ENCODE measurements around the gene OSBP. TPM values are rescaled to one million over a fixed set of nuclear protein-coding genes. Genes with fewer than 3 reads are reported as not detected.
"Not testable (repeated sequence)": the region's sequence is repeated elsewhere in the genome, so short reads cannot be mapped to it uniquely, and the experiment has no call there.

The OSBP gene
- total RNA-seq, 1 donor from 2014 or later, result 16.7 TPM

- TF ChIP-seq CTCF (IDR thresholded peaks at IDR 0.05), result no peak
- peak overlapping the region; percentile 2 to 89 for H3K27ac ChIP-seq
- intact Hi-C loops (cut with DNase I), result loop anchor here (5.0 to 10.0 kb wide), 4 partner anchors 64 to 1602 kb away; partner anchors contain the start of genes FAM111A, LPXN, OSBP and ZFP91
- H3K4me3 ChIP-seq, result no peak overlapping the region
- no peaks in the 10 kb centered on the region for H3K36me3 ChIP-seq
- no peaks in the 10 kb centered on the region for H3K27me3 ChIP-seq
- no peaks in the 10 kb centered on the region for H3K9me3 ChIP-seq
- H3K4me1 ChIP-seq, result peaks cover 3 to 4% of the 10 kb centered on the region in 2 donors
- no peak for DNase-seq (ENCODE audit: low spot score in 2 of 2)
Observed at GRCh38 chr11:59552844-59553243, 62.7 kb downstream of the OSBP start.

GRCh38 chr11:59551659-59552521 is 63.7 kb downstream of the OSBP start:
- H3K36me3 ChIP-seq, result no peaks in the 10 kb centered on the region
- peak overlapping the region; percentile 84 to 89 for H3K27ac ChIP-seq
- no peak for TF ChIP-seq CTCF (IDR thresholded peaks at IDR 0.05)
- no peaks in the 10 kb centered on the region for H3K27me3 ChIP-seq
- no peak for DNase-seq (ENCODE audit: low spot score in 2 of 2)
- H3K4me3 ChIP-seq, result peak overlapping the region; percentile 50 to 71
- intact Hi-C loops (cut with DNase I), result loop anchor here (1.0 to 10.0 kb wide), 5 partner anchors 8 to 1603 kb away; partner anchors contain the start of genes FAM111A, LPXN, OSBP and ZFP91
- H3K4me1 ChIP-seq, result peaks cover 2 to 4% of the 10 kb centered on the region in 2 donors
- H3K9me3 ChIP-seq, result no peaks in the 10 kb centered on the region

GRCh38 chr11:59550842-59551658 is 64.5 kb downstream of the OSBP start:
- intact Hi-C loops (cut with DNase I), result loop anchor here (1.0 to 10.0 kb wide), 7 partner anchors 9 to 1604 kb away; partner anchors contain the start of genes FAM111A, LPXN, OSBP and PATL1
- H3K4me1 ChIP-seq, result peaks cover 0 to 4% of the 10 kb centered on the region in 2 donors
- no peaks in the 10 kb centered on the region for H3K9me3 ChIP-seq
- no peaks in the 10 kb centered on the region for H3K36me3 ChIP-seq
- peak; percentile 32 to 92 for DNase-seq (ENCODE audit: low spot score in 2 of 2)
- H3K27me3 ChIP-seq, result no peaks in the 10 kb centered on the region
- TF ChIP-seq CTCF (IDR thresholded peaks at IDR 0.05), result no peak
- H3K27ac ChIP-seq, result peak overlapping the region; percentile 84 to 89
- peak overlapping the region; percentile 50 to 71 for H3K4me3 ChIP-seq

GRCh38 chr11:59550368-59550841 is 65.2 kb downstream of the OSBP start:
- peaks cover 0 to 4% of the 10 kb centered on the region in 2 donors for H3K4me1 ChIP-seq
- no peaks in the 10 kb centered on the region for H3K9me3 ChIP-seq
- H3K36me3 ChIP-seq, result no peaks in the 10 kb centered on the region
- peak overlapping the region; percentile 84 to 89 for H3K27ac ChIP-seq
- intact Hi-C loops (cut with DNase I), result loop anchor here (1.0 to 10.0 kb wide), 6 partner anchors 13 to 1604 kb away; partner anchors contain the start of genes FAM111A, LPXN, OSBP and PATL1
- TF ChIP-seq CTCF (IDR thresholded peaks at IDR 0.05), result peak; percentile 53 to 75 (median 66)
- peak overlapping the region; percentile 50 to 71 for H3K4me3 ChIP-seq
- peak in 1 of 2 donors; percentile 90 for DNase-seq (ENCODE audit: low spot score in 2 of 2)
- no peaks in the 10 kb centered on the region for H3K27me3 ChIP-seq

GRCh38 chr11:59548309-59548656 is 67.3 kb downstream of the OSBP start:
- H3K27me3 ChIP-seq, result no peaks in the 10 kb centered on the region
- no peak for TF ChIP-seq CTCF (IDR thresholded peaks at IDR 0.05)
- H3K27ac ChIP-seq, result no peak overlapping the region

GRCh38 chr11:59547605-59548308 is 67.8 kb downstream of the OSBP start:
- DNase-seq (ENCODE audit: low spot score in 2 of 2); intact Hi-C loops (cut with DNase I); H3K36me3 ChIP-seq; H3K27me3 ChIP-seq; H3K4me1 ChIP-seq; H3K27ac ChIP-seq; H3K9me3 ChIP-seq; H3K4me3 ChIP-seq: not testable (repeated sequence)

More at GRCh38 chr11:59548309-59548656, 67.3 kb downstream of the OSBP start:
- Histone ChIP-seq H3K4me1 (peaks cover 0 to 4% of the 10 kb centered on the region in 2 donors), H3K4me3 (no peak overlapping the region), H3K36me3 (no peaks in the 10 kb centered on the region), H3K9me3 (no peaks in the 10 kb centered on the region)
- DNase-seq (ENCODE audit: low spot score in 2 of 2), result no peak
- intact Hi-C loops (cut with DNase I), result no loop called here

Data from ascending aorta (tissue), 2 donors.